WTC11 (cell line): ENCODE results near the gene SRRT.

Experiments used
- ESRRA ChIP-seq: sonication (generic); formaldehyde crosslinking; IDR thresholded peaks from 2 replicates; pipeline ENCODE4 v1.8.1; 2022; ENCODE audit warnings: mild to moderate bottlenecking, missing genetic modification reagents, borderline replicate concordance
- FOXK1 ChIP-seq: sonication (generic); formaldehyde crosslinking; IDR thresholded peaks from 2 replicates; pipeline ENCODE4 v1.8.0; 2022; ENCODE audit warnings: mild to moderate bottlenecking, moderate library complexity, missing genetic modification reagents

- TF ChIP-seq FOXK1 = no peak
- TF ChIP-seq ESRRA (CRISPR knock-in tag) = no peak
Observed at GRCh38 chr7:100881136-100881535, 6.2 kb downstream of the SRRT start.
